ENCODE results near the gene TSACC. TPM values are rescaled to one million over a fixed set of nuclear protein-coding genes. Genes with fewer than 3 reads are reported as not detected.

The TSACC gene
- total RNA-seq = 0.44 TPM in 1 of 2 replicates, not detected in the other

DNA sequence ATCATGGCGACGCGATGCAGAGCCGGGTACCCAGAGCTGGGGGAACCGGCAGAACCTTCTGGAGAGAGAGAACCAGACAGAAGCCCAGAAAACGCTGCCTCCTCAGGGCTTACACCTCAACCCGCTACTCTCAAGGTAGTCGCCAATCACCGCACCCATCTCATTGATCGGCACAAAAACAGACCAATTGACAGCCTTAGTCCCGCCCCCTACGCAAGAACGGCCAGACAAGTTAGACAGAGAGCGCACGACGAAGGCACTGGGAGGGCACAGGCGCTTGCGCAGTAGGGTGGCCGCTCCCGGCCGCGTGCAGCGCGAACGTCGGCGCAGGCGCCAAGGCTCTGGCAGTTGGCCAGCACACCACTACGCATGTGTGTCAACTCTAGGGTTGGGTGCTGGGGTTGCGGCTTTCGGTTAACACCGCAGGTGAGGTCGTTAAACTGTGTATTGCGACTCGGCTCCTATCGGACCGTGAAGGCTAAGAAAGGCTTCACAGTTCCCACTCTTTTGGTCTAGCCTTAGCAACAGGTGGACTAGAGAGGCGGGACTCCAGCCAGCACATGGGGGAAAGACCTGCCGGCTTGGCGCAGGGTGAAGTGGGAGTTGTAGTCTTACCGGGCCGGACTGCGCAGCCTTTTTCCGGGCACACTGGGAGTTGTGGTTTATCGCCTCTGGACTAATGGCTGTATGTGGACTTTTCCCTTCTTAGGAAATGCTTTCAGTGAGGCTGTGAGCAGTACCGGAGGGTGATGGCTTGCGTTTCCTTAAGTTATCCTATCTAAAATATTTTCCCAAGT, at the start of gene TSACC, which contains the start of gene CCT3:
Gene TSACC, plus strand, starts transcription at position 347 of the 797 bp plus-strand sequence. CDS start 1,232 bp downstream, outside the sequence.
Gene CCT3, minus strand, starts transcription at position 113 of the 797 bp plus-strand sequence. Its CDS starts 108 bp downstream, at position 5.
- H3K27ac Mint-ChIP-seq = peak within 1 kb of the TSS; percentile 97
- peaks cover 46% of the 10 kb centered on the region for H3K36me3 Mint-ChIP-seq (ENCODE audit: low read depth)
- ATAC-seq (ENCODE audit: low read depth) = peak; percentile 95
- ChIA-PET CTCF (interaction anchor here (1.6 kb wide), 1 partner anchor 19 kb away, joined by 4 read pairs; no protein-coding TSS in a partner anchor), POLR2A (interaction anchor here (0.5 to 1.2 kb wide), 5 partner anchors 56 to 429 kb away, joined by 3 to 5 read pairs (median 3); partner anchors contain the start of genes PRCC and SMG5)
- H3K27me3 Mint-ChIP-seq = no peaks in the 10 kb centered on the region
- peak; percentile 99 for DNase-seq
- H3K9me3 Mint-ChIP-seq = no peaks in the 10 kb centered on the region
- H3K4me3 Mint-ChIP-seq = peak within 1 kb of the TSS; percentile 97
- intact Hi-C loops (cut with micrococcal nuclease) = loop anchor here (1.0 to 5.0 kb wide), 6 partner anchors 41 to 404 kb away; partner anchors contain the start of genes GLMP, KHDC4, LAMTOR2 and MEX3A
- no peak for TF ChIP-seq CTCF (IDR thresholded peaks at IDR 0.05)
- peaks cover 40% of the 10 kb centered on the region for H3K4me1 Mint-ChIP-seq

GRCh38 chr1:156289857-156290256, 48.5 kb upstream of the TSACC start:
- DNase-seq (no peak), ATAC-seq (ENCODE audit: low read depth) (no peak)
- H3K36me3 Mint-ChIP-seq (ENCODE audit: low read depth) = peaks cover 16% of the 10 kb centered on the region
- no peak overlapping the region for H3K27ac Mint-ChIP-seq
- no peaks in the 10 kb centered on the region for H3K27me3 Mint-ChIP-seq
- H3K4me3 Mint-ChIP-seq = no peak overlapping the region
- peaks cover 10% of the 10 kb centered on the region for H3K4me1 Mint-ChIP-seq
- intact Hi-C loops (cut with micrococcal nuclease) = no loop called here
- no peaks in the 10 kb centered on the region for H3K9me3 Mint-ChIP-seq
- ChIA-PET POLR2A (no interaction called here), CTCF (no interaction called here)
- TF ChIP-seq CTCF (IDR thresholded peaks at IDR 0.05) = no peak

DNA sequence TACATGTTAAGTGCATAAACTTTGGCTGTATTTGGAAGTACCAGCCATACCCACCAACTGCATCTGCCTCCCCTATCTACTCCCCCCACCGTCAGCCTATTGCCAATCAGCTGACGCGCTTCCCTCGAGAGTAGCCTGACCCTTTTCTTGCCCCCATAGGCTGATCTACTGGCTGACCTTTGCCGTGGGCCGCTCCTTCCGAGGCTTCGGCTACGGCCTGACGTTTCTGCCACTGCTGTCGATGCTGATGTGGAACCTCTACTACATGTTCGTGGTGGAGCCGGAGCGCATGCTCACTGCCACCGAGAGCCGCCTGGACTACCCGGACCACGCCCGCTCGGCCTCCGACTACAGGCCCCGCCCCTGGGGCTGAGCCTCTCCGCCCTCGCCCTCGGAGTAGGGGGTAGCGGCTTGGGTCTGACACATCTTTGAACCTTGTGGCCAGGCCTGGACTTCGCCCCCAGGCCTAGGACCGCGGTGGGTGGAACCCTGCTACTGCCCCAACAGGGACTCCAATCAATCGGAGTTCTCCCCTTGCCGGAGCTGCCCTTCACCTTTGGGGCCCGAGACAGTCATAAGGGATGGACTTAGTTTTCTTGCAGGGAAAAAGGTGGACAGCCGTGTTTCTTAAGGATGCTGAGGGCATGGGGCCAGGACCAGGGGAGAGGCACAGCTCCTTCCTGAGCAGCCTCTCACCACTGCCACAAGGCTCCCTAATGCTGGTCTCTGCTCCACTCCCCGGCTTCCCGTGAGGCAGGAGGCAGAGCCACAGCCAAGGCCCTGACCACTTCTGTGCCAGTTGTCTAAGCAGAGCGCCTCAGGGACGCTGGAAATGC, 46.9 kb upstream of the TSACC start:
- Mint-ChIP-seq H3K27me3 (no peaks in the 10 kb centered on the region), H3K36me3 (ENCODE audit: low read depth) (peaks cover 11% of the 10 kb centered on the region), H3K4me3 (peak overlapping the region; percentile 79), H3K9me3 (no peaks in the 10 kb centered on the region), H3K27ac (peak overlapping the region; percentile 51), H3K4me1 (peaks cover 21% of the 10 kb centered on the region)
- POLR2A ChIA-PET = interaction anchor here (2.1 kb wide), 1 partner anchor 9 kb away, joined by 8 read pairs; the partner anchor contains the start of gene SMG5
- TF ChIP-seq CTCF (IDR thresholded peaks at IDR 0.05) = no peak
- ATAC-seq (ENCODE audit: low read depth) = peak; percentile 93
- peak; percentile 51 for DNase-seq
- intact Hi-C loops (cut with micrococcal nuclease) = loop anchor here (1.0 kb wide), 1 partner anchor 9 kb away; the partner anchor contains the start of gene SMG5
- CTCF ChIA-PET = no interaction called here

GRCh38 chr1:156293098-156293434, 45.3 kb upstream of the TSACC start:
- POLR2A ChIA-PET = interaction anchor here (1.4 kb wide), 1 partner anchor 10 kb away, joined by 5 read pairs; the partner anchor contains the start of gene SMG5
- DNase-seq (no peak), ATAC-seq (ENCODE audit: low read depth) (no peak)
- Mint-ChIP-seq H3K9me3 (no peaks in the 10 kb centered on the region), H3K27ac (no peak overlapping the region), H3K27me3 (no peaks in the 10 kb centered on the region), H3K36me3 (ENCODE audit: low read depth) (peaks cover 11% of the 10 kb centered on the region), H3K4me1 (peaks cover 21% of the 10 kb centered on the region), H3K4me3 (no peak overlapping the region)
- CTCF ChIA-PET = no interaction called here
- intact Hi-C loops (cut with micrococcal nuclease) = no loop called here
- TF ChIP-seq CTCF (IDR thresholded peaks at IDR 0.05) = no peak

All from activated B cell treated with CpG ODN at 0.5 μM for 24 hours (primary cell).